ENCODE measurements around the gene ING3. TPM values are rescaled to one million over a fixed set of nuclear protein-coding genes. Genes with fewer than 3 reads are reported as not detected.
A peak's percentile ranks its signal among the peaks of the same experiment; 100 is the strongest.

ING3 gene
- total and polyA plus RNA-seq, 2 of the 13 experiments (the other 11 are each of a cell fraction or from before 2014, with no cell fraction given): 6.9 to 12.8 TPM

- TF ChIP-seq ZSCAN5A (CRISPR knock-in tag; IDR thresholded peaks at IDR 0.05; ENCODE audit: borderline replicate concordance) (no peak), MAF1 (CRISPR knock-in tag; IDR thresholded peaks at IDR 0.05; ENCODE audit: borderline replicate concordance) (no peak), ZSCAN22 (CRISPR knock-in tag; IDR thresholded peaks at IDR 0.05) (no peak), SKIL (CRISPR knock-in tag; IDR thresholded peaks at IDR 0.05; ENCODE audit: borderline replicate concordance) (no peak)
Measured at GRCh38 chr7:120916121-120916520, 34.5 kb upstream of the ING3 start (continued).

GRCh38 chr7:120916538-120916937 is 34.0 kb upstream of the ING3 start:
- Histone ChIP-seq H3K27ac (ENCODE audit: extremely low read length, insufficient read depth, low read length) (no peak overlapping the region), H3K4me2 (ENCODE audit: low read depth, low read length) (no peak overlapping the region), H3K36me3 (replicated peaks in 1 of 2; ENCODE audit: control insufficient read depth in 1 of 2, insufficient read depth in 2 of 2, low read length in 2 of 2) (no peaks in the 10 kb centered on the region), H4K20me1 (ENCODE audit: insufficient read depth, low read length) (no peaks in the 10 kb centered on the region), H3K9me3 (ENCODE audit: low read length) (no peaks in the 10 kb centered on the region), H3K9ac (ENCODE audit: insufficient read depth, low read depth, low read length) (no peak overlapping the region), H3K27me3 (ENCODE audit: control insufficient read depth in 1 of 2, insufficient read depth in 2 of 2, low read length in 2 of 2) (no peaks in the 10 kb centered on the region), H3K4me1 (ENCODE audit: insufficient read depth, low read length) (no peaks in the 10 kb centered on the region), H3K79me2 (ENCODE audit: insufficient read depth, low read length) (no peaks in the 10 kb centered on the region), H2AFZ (ENCODE audit: low read length) (no peak overlapping the region), H3K4me3 (replicated peaks in 1 of 3; ENCODE audit: insufficient read depth in 1 of 3, low read depth in 2 of 3, low read length in 3 of 3) (no peak overlapping the region)
- DNase-seq (ENCODE audit: low spot score): no peak
- ChIA-PET CTCF (ENCODE audit: low intra/inter-chr PET ratio, low total read pairs) (no interaction called here), POLR2A (no interaction called here)
- BruUV-seq (replicated peaks): no TSS peak
- FAIRE-seq: no peak
- 0% methylated on average over 1 of the region's 1 CpG for WGBS (ENCODE audit: low lambda C conversion rate)
- no peak for TF ChIP-seq HIVEP1 (CRISPR knock-in tag; IDR thresholded peaks at IDR 0.05)
- TF ChIP-seq ZBTB8A (CRISPR knock-in tag; IDR thresholded peaks at IDR 0.05; ENCODE audit: borderline replicate concordance, low read depth): no peak
- no peak for TF ChIP-seq MATR3 (CRISPR knock-in tag; IDR thresholded peaks at IDR 0.05)
- TF ChIP-seq MAFK (conservative IDR thresholded peaks at IDR 0.05 in 1 of 2, IDR thresholded peaks at IDR 0.05 in 1 of 2; ENCODE audit: low read length in 2 of 2): peak in 1 of 2 experiments; percentile 28; a peak in 1 of 4 replicates
- TF ChIP-seq ZNF564 (CRISPR knock-in tag; IDR thresholded peaks at IDR 0.05): no peak
- intact Hi-C loops (cut with micrococcal nuclease; ENCODE audit: unreplicated experiment): no loop called here
- ATAC-seq: no peak
- in situ Hi-C loops (cut with HindIII; ENCODE audit: extremely low pct_ligation_motif_present, low pct_unique_long_range_greater_than_20kb): no loop called here
